ENCODE data around the gene PRDM16.

The PRDM16 gene

DNA sequence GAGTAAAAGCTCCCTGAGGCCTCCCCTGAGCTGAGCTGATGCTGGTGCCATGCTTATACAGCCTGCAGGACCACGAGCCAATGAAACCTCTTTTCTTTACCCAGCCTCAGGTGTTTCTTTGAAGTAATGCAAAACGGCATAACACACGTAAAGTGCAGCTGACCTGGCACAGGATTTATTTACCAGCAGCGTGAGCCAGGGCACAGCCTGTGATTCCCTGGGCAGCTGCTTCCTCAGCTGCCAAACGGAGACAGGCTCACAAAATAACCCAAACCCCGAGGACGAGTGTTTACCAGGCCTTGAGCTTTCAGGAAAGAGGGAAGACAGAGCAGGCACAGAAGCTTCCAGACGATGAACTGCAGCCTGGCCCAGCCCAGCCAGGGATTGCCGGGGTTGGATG lies 264.9 kb downstream of the PRDM16 start:
- DNase-seq: no peak

DNA sequence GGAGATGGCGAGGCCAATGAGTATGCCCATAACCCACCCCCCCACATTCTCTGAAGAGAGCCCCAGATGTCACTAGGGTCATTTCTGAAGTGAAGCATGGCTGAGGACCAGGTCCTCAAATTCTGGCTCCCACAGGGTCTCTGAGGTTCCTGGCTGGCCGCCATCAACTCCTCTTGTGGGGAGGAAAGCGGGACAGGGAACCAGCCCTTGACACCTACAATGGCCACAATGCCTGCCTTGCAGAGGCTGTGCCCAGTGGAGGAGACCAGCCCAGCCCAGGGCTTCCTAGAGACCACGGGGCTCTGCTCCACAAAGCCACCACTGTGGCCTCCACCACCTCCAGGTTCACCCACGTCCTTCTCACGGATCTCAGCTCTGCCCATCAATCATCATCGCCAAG lies 265.4 kb downstream of the PRDM16 start:
- DNase-seq: no peak

DNA sequence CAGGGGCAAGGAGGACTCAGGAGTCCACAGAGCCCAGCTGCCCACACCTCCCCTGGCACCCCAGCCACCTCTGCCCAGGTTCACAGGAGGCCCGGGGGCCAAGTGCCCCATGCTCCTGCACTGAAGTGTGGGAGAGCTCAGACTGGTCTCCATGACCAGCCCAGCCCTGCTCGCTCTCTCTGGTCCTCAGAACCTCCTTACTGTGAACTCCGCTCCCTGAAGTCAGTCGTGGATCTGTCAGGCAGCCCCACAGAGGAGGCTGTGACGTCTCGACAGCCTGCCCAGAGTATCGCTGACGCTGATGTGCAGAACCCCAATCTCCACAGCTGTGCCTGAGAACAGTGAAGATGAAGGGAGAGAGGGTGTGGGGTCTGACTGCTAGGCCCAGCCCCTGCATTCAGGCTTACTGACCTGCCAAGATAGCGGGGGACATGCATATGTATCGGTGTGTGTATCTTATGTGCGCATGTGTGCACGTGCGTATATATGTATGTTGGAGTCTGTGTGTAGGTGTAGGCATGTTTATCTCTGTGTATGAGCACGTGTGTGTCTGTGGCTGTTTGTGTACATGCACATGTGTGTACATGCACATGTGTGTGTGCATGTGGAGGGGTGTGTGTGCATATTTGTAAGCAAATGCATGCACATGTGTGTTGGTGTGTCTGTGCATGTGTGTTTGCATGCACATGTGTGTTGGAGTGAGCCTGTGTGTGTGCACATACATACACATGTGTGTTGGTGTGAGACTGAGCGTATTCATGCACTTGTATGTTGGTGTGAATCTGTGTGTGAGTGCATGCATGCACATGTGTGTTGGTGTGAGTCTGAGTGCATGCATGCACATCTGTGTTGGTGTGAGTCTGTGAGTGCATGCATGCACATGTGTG lies 267.0 kb downstream of the PRDM16 start:
- no peak for DNase-seq

DNA sequence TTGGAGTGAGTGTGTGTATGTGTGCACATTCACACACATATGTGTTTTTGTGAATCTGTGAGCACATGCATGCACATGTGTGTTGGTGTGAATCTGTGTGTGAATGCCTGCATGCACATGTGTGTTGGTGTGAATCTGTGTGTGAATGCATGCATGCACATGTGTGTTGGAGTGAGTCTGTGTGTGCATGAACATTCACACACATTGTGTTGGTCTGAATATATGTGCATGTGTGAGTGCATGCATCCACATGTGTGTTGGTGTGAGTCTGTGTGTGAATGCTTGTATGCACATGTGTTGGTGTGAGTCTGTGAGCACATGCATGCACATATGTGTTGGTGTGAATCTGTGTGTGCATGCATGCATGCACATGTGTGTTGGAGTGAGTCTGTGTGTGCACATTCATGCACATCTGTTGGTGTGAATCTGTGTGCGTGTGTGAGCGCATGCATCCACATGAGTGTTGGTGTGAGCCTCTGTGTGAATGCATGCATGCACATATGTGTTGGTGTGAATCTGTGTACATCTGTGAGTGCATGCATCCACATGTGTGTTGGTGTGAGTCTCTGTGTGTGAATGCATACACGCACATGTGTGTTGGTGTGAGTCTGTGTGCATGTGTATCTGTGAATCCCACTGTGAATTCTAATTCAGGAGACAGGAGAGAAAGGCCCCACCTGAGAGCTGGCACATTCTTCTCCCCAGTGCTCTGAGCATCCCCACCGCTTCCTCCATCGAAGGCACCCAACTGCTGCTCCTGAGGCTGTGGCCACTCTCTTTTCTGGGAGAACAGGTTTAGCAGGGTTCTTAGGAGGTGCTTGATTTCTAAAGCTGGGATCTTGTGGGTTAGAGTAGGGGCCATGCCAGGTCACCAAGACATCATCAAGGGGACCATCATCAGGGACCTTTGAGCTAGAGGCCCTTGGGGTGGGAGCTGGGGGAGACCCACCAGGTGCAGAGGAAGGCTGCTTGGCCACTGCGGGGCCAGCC lies 267.9 kb downstream of the PRDM16 start:
- DNase-seq: no peak

DNA sequence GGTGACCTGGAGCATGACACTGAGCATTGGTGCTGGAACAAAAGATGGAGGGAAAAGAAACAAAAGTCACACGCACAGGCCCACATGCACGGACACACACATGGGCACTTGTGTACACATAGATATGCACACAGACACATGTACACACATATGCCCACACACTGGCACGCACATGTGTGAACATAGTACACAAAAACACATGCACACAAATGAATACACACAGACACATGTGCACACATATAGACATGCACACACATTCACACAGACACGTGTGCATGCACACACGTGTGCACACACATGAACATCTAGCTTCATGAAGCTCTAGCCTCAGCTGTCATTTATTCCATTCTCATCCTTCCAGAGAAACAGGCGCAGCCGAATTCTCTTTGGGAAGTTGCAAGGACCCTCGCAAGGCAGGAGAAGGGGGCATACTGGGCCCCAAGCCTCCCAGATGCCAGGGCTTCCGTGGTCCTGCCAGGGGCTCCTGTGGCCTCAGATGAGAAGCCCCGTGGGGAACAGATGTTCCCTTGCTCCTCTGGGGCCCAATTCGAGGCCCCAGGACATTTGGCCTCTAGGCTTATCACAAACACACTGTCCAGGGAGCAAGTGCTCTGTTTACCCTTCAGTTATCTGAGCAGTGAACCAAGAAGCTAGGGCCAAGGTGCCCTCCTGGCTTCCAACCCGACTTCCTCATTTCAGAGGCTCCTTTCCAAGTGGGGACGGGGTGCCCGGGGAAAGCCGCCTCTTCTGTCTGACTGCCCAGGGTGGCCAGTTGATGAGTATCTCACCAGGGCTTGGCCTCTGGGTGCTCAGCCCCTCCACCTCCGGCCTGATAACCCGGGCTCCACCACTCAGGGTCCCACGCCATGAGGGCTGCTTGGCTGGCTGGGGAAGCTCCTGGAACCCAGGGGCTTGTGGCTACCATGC lies 269.1 kb downstream of the PRDM16 start:
- DNase-seq: no peak

DNA sequence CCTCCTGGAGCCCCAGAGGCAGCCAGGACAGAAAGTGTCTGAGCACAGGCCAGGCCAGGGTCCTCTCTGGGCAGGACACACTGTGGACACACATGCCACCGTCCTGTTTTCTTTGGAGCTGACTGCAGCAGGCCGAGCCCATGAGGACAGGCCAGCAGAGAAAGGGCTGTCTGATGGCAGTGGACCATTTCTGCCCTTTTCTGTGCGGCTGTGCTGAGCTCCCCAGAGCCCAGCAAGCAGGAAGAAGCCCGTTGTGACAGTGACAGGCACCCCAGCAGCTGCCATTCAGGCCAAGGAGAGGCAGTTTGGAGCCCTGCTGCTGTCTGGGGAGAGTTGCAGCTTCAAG lies 269.7 kb downstream of the PRDM16 start:
- DNase-seq: no peak

DNA sequence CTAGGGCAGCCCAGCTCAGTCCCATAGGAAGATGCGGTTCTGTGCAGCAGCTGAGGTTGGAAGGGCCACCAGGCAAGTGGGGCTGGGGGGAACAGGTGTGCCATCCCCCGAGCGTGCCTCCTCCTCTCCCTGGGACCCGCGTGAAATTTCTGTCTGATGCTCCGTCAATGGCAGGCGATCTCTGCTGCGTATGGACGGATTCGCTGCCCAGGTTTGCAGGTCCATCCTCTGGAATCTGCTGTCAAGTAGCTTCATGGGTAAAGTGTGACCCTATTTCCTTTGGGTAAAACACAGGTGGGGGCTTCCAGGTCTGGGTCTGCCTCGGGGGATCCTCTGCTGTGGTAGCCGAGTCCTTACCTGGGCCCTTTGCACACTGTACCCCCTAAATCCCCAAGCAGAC lies 270.9 kb downstream of the PRDM16 start:
- no peak for DNase-seq

DNA sequence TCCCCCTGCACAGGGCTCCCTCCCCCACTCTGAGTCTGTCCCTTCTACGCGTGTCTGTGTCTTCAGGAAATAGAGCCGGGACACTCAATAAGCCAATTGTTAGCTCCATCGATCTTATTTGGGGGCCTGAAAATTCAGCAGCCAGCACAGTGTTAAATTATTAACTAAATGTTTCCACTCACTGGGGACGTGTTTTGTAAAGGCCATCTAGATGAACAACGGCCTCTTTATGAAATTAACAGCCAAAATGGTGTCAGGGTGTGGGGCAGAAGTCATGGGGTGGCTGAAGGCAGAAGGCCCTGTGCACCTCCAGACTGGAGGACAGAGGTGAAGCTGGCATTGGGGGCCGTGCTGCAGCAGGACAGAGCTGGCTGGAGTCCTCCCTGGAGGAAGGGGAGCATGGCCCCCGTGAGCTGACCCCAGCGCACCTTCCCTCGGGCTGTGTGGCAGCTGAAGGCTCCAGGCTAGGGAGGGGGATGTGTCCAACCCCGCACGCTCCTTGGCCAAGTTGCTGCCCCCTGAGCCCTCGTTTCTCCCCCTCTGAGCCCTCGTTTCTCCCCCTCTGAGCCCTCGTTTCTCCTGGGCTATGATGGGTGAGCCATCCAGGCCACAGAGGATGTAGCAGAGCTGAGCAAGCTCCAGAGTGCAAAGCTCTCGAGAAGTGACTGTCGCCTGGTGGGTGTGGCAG lies 271.7 kb downstream of the PRDM16 start:
- no peak for DNase-seq

DNA sequence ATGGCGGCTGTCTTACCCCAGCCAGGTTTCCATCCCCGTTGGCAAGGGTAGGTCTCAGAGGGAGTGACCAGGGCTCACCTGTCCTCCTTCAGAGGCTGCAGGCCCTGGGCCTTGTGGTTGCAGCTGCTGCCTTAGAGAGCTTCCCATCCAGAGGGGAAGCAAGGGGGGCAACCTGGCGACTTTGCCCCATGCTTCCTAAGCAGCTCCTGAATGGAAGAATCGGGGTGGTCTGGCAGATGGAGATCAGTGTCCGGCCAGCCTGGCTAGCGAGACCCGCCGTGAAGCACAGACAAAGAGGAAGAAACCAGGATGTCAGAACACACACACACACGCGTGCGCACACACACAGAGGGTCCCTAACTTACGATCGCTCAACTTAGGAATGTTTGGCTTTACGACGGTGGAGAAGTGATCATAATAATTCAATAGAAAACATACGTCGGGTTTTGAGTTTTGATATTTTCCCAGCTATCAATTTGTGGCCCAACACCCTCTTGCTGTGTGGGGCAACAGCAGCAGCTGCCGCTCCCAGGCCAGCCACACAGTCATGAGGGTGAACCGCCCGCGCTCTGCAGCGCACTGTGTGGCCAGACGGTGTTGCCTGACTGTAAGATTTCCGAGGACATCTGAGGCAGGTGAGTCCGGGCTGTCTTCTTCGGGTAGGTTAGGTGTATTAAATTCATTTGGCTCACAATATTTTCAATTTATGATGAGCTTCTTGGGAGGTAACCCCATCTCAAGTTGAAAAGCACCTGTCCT lies 272.4 kb downstream of the PRDM16 start:
- DNase-seq: no peak

DNA sequence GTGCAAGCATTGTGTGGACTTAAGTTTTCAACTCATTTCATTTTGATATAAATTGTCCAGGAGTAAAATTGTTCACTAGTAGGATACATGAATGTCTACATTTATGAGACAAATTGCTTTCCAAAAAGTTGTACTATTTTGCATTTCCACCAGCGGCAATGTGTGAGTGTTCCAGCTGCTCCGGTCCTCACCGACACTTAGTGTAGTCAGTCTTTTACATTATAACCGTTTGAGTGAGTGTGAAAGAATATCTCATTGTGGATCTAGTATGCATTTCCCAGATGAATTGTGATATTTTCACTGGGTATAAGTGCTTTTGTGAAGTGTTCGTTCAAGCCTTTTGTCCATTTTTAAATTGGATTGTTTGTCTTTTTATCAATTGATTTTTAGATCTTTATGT lies 274.0 kb downstream of the PRDM16 start:
- DNase-seq: no peak

DNA sequence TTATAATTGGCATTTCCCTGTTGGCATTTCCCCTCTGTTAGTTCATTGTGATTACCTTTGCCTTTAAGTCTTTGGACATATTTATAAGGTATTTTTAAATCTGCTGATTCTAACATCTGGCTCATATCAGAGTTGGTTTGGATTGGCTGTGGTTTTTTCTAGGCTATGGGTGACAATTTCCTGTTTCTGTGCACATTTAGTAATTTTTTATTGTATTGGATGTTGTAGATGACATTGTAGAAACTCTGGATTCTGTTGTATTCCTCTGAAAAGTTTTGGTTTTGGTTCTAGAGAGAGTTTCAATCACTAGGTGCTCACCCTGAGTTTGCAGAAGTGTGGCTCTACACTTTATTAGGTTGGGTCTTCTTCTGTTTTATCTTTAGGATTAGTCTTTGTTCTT lies 275.4 kb downstream of the PRDM16 start:
- DNase-seq: no peak

DNA sequence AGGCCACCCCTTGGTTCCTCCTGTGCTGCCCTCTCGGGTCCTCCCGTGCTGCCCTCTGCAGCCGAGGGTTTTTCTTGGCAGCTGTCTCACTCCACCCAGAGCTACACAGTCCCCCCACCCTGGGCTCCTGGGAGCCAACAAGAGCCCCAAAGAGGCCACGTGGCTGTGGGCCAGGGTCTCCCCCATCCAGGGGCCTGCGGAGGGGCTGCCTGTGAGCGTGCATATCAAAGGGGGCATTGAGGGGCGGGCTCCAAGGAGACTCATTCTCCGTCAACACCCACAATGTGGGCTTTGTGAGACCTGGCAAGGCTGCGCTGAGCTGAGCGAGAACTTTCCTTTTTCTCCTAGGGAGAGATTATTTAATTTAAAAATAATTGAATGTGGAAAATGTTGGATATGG lies 276.8 kb downstream of the PRDM16 start:
- no peak for DNase-seq

DNA sequence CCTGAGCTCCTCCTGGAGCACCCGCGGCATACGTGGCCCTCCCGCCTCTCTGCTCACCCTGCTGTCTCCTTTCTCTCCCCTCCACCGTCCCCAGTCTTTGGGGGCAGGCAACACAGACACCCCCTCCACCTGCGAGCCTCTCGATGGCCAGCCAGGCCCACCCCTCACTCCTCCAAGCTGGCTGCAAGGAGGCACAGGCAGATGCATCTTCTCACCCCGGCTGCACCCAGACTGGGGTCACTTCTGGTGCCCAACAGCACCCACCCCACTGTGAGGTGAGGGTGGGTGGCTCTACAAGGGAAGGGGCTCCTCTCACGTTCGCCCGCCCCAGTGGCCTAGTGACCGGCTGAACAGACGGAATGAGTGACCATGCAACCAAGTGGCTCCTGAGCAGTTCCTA lies 277.5 kb downstream of the PRDM16 start:
- DNase-seq: no peak

DNA sequence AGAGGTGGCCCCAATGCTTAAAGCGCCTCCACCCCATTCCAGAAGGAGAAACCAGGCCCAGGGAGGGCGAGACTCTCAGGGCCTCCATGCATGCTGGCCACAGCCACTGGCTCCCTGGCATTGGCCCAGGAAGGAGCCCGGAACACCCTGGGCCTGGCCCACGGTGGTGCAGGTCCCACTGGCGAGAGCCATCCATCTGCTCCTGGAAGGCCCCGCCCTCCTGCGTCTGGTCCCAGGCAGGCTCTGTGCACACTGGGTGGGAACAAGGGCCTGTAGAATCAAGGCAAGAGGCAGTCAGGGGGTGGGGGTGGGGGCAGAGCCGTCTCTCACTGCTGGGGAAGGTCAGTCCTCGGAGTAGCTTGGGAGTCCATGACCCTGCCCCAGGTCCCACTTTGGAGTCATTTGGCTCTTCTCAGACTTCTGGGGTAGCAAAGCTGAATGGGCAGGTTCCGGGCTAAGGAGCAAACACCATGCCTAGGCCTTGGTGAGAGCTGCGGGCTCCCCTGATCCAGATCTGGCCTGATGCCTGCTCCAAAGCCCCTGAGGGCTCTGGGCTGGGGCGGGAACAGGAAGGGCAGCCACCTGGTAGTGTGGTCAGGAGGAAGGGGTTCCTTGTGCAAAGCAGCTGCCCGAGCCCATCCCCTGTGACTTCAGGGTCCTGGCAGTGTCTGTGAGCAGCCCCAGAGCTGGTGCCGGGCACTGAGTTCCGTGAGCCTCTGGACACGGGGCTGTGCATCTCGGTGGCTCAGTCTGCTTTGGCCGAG lies 278.4 kb downstream of the PRDM16 start:
- no peak for DNase-seq

DNA sequence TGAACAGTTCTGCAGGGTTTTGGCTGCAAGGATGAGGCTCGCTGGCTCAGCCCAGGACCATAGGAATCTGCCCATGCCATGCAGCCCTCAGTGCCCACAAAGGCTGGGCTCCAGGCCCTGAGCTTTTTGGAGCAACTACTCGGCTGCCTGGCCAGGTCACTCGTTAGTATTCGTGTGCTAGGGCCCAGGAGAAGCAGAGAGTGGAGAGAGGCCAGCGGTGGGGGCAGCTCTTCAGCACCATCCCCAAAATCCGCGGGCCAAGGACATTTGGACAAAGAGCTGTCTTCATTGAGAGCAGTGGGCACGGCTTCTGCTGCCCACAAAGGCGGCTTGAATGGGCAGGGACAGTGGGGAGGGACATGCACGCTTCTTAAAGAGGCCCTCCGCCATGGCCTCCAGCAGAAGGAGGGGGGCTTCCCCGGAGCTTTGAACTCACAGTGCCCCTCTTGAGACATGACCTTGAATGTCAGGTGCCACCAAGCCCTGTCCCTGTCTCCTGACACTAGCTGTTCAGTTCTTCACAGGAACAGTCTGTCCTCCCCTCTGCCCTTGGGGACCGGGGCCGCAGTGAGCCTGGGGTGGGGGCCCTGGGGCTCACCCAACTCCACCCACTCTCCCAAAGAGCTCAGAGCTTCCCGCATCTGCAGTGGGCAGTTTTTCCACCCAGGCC lies 279.3 kb downstream of the PRDM16 start:
- no peak for DNase-seq

DNA sequence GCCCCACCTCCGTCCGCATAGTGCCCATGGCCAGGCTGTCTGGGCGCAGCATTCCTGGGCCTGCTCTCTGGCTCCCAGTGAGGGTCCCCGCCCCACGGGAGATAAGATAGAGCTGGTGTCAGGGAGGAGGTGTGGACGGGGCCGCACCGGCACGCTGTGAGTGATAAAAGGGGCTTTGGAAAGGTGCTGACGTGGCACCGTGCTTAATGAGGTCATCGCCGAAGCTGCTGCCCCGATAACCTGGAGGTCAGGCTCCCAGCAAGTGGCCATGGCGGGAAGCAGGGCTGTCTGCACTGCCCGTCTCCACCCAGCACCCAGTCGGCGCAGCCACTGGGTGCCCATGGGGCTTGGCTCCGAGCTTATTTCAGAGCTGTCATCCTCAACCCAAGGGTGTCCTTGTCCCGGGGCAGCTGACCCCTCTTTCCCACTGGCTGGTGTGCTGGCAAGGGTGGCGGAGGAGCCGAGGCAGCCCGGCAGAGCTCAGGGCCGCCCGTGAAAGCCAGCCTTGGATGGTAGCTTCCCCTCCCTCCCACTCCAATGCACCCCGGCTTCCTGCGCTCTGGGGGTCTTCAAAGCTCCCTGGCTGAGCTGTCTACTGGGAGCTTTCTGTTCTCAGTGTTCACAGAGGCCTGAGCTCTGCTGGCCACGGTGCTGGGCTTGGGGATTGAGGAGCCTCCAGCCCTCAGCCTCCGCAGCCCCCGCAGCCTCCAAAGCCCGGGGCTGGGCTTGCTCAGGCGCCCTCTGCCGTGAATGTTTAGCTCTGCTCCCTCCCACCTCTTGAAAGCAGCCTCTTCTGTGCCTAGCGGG lies 280.4 kb downstream of the PRDM16 start:
- no peak for DNase-seq

DNA sequence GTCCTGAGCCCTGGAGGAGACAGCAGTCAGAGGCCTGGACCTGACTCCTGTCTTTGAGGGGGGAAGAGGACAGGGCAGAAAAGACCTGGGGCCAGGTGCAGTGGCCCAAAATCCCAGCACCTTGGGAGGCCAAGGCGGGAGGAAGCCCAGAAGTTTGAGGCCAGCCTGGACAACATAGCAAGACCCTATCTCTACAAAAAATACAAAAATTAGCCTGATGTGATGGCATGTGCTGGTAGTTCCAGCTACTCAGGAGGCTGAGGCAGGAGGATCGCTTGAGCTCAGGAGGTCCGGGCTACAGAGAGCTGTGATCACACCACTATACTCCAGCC lies 280.9 kb downstream of the PRDM16 start:
- DNase-seq: no peak

DNA sequence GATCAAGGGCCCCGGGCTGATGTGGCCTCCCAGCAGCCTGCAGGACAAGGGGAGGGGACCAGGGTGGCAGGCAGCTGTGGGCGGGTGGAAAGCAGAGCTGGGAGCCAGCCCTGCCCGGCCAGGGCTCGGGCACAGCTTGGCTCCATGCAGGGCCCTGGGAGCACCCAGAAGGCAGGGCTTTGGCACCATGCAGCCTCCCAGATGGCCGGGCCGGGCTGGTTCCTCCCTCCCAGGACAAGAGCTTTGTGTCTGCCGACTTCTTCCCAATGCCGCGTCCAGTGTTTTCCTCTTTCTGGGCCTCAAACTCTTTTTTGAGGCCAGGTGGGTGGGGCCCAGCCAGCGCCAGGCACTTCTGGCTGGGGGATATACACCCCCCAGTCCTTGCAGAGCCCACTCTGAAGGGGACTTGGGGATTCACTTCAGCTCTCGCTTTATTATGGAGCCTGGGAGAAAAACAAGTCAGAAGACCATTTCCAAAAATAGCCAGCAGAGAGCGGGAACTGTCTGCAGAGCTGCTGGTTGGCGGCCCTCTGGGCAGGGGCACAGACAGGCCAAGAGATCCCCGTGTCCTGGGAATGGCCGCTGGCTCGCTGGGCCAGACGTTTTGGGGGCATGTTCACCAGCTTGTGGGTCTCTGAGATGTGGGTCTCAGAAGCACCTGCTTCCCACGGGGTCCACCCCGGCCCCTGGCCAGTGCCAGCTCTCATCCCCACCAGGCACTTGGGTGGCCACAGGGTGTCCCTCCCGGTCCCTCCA lies 281.7 kb downstream of the PRDM16 start:
- DNase-seq: no peak
